Progenitor cell of endocrine pancreas (in vitro differentiated cells): ENCODE measurements around the gene KRT3. TPM values are rescaled to one million over a fixed set of nuclear protein-coding genes. Genes with fewer than 3 reads are reported as not detected.

Experiments
- DNase-seq: peaks from one replicate; pipeline ENCODE4 v3.0.0; 2021; ENCODE audit warnings: low spot score; ENCODE audit not compliant: unreplicated experiment
- H3K27ac Mint-ChIP-seq: 2 replicates; pipeline ENCODE4 v1.8.0; 2021; ENCODE audit warnings: mild to moderate bottlenecking, moderate library complexity, mixed read lengths
- H3K27me3 Mint-ChIP-seq: 2 replicates; pipeline ENCODE4 v1.8.0; 2021; ENCODE audit warnings: mixed read lengths
- H3K36me3 Mint-ChIP-seq: 2 replicates; pipeline ENCODE4 v1.8.0; 2022; ENCODE audit warnings: mixed read lengths; ENCODE audit not compliant: insufficient read depth
- H3K4me1 Mint-ChIP-seq: 2 replicates; pipeline ENCODE4 v1.8.0; 2021; ENCODE audit warnings: low read depth, mixed read lengths
- H3K4me3 Mint-ChIP-seq: 2 replicates; pipeline ENCODE4 v1.8.0; 2021; ENCODE audit warnings: low read depth, mild to moderate bottlenecking, moderate library complexity, mixed read lengths
- H3K9me3 Mint-ChIP-seq: 2 replicates; pipeline ENCODE4 v1.8.0; 2021; ENCODE audit warnings: low read depth, mixed read lengths
- total RNA-seq: library from RNA; stranded (reverse); gene quantifications from 2 replicates; pipeline ENCODE4 v1.2.1, GENCODE V29; 2021
- TF ChIP-seq, protein P1 (sequence below): fragments of 200-600 bp; sonication (generic); IDR thresholded peaks from one replicate; pipeline ENCODE4 v1.5.0; 2021; ENCODE audit warnings: antibody characterized with exemption, mild to moderate bottlenecking; ENCODE audit not compliant: unreplicated experiment

Gene KRT3
- total RNA-seq, 1 donor from 2014 or later, result not detected

DNA sequence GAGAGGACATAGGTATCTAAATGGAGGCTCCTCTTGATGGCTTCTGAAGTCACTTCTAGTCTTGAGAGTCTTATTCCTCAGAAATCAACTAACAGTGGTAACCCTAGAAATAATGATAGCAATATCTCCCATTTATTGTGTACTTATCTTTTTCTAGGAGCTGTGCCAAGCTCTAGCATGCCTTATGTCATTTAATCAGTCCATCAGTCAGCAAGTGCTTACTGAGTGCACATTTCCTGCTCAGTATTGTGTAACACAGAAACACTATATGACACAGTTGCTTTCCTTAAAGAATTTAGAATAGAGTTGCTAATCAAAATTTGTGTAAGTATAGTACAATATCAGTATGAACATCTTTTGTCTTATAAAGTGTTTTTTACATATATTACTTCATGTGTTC is 55.3 kb downstream of the KRT3 start:
- Mint-ChIP-seq H3K36me3 (no peaks in the 10 kb centered on the region), H3K27me3 (peaks cover 60% of the 10 kb centered on the region), H3K9me3 (no peaks in the 10 kb centered on the region), H3K4me3 (no peak overlapping the region), H3K4me1 (no peaks in the 10 kb centered on the region), H3K27ac (no peak overlapping the region)
- TF ChIP-seq, protein P1, sequence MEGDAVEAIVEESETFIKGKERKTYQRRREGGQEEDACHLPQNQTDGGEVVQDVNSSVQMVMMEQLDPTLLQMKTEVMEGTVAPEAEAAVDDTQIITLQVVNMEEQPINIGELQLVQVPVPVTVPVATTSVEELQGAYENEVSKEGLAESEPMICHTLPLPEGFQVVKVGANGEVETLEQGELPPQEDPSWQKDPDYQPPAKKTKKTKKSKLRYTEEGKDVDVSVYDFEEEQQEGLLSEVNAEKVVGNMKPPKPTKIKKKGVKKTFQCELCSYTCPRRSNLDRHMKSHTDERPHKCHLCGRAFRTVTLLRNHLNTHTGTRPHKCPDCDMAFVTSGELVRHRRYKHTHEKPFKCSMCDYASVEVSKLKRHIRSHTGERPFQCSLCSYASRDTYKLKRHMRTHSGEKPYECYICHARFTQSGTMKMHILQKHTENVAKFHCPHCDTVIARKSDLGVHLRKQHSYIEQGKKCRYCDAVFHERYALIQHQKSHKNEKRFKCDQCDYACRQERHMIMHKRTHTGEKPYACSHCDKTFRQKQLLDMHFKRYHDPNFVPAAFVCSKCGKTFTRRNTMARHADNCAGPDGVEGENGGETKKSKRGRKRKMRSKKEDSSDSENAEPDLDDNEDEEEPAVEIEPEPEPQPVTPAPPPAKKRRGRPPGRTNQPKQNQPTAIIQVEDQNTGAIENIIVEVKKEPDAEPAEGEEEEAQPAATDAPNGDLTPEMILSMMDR, result no peak
- no peak for DNase-seq

DNA sequence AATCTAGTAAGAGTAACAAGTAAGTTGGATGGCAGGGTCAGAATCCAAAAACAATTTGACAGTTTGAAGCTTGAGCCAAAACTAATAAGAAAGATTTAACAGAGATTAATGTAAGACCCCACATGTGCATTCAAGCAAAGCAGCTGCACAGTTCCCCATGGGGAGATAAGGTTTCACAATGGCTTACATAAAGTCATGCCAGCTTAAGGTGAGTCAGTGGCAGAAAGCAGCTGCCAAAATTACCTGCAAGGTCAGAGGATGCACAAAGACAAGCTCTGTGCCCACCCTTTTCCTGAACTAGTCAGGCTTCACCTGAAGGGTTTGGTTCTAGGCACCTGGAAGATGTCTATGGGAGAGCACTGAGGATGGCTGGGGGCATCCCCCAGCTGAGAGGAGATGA is 56.0 kb downstream of the KRT3 start:
- Mint-ChIP-seq H3K4me3 (no peak overlapping the region), H3K9me3 (no peaks in the 10 kb centered on the region), H3K27ac (no peak overlapping the region), H3K4me1 (no peaks in the 10 kb centered on the region), H3K27me3 (peaks cover 60% of the 10 kb centered on the region), H3K36me3 (no peaks in the 10 kb centered on the region)
- no peak for DNase-seq
- TF ChIP-seq, protein P1, result no peak

Other genes with a start within 250 kb of the KRT3 start
- gene KRT71, start 243.0 kb downstream of the KRT3 start, total RNA-seq, result not detected in 2 replicates
- gene KRT74, start 222.3 kb downstream of the KRT3 start, total RNA-seq, result not detected in 2 replicates
- not detected in 2 replicates for gene KRT72, start 194.7 kb downstream of the KRT3 start, total RNA-seq
- not detected in 2 replicates for gene KRT73, start 177.6 kb downstream of the KRT3 start, total RNA-seq
- gene KRT2, start 143.9 kb downstream of the KRT3 start, total RNA-seq, result not detected in 2 replicates
- gene KRT1, start 115.7 kb downstream of the KRT3 start, total RNA-seq, result not detected in 2 replicates
- gene KRT77, start 92.6 kb downstream of the KRT3 start, total RNA-seq, result not detected in 2 replicates
- gene KRT76, start 18.8 kb downstream of the KRT3 start, total RNA-seq, result not detected in 2 replicates
- 0.29 and 0.38 TPM in 2 replicates for gene KRT4, start 18.0 kb upstream of the KRT3 start, total RNA-seq
- not detected in 2 replicates for gene KRT79, start 38.2 kb upstream of the KRT3 start, total RNA-seq
- not detected in 2 replicates for gene KRT78, start 52.9 kb upstream of the KRT3 start, total RNA-seq
- gene KRT8, start 109.0 kb upstream of the KRT3 start, total RNA-seq, result 1,180 and 1,246 TPM in 2 replicates
- 608 and 692 TPM in 2 replicates for gene KRT18, start 153.0 kb upstream of the KRT3 start, total RNA-seq
- gene EIF4B, start 210.3 kb upstream of the KRT3 start, total RNA-seq, result 447 and 487 TPM in 2 replicates